OCI-LY1 (cell line): Measurements from ENCODE around the gene HOXC13.

Experiments
- H2AFZ ChIP-seq: fragments of 200-600 bp; sonication (generic), shearing (Covaris generic); 2 replicates; pipeline ENCODE4 v1.6.0; 2014; ENCODE audit warnings: antibody characterized with exemption, mild to moderate bottlenecking, low read length
- H3F3A ChIP-seq: fragments of 200-600 bp; sonication (generic), shearing (Covaris generic); 2 replicates; pipeline ENCODE4 v1.6.0; 2014; ENCODE audit warnings: mild to moderate bottlenecking, antibody characterized with exemption, low read length, moderate library complexity; ENCODE audit not compliant: insufficient read depth
- H3K27ac ChIP-seq: fragments of 200-600 bp; sonication (generic); 2 replicates; pipeline ENCODE4 v1.5.1; 2014; ENCODE audit warnings: low read length, mixed run types, mild to moderate bottlenecking, low read depth; ENCODE audit not compliant: poor library complexity, severe bottlenecking
- H3K27me3 ChIP-seq: fragments of 200-600 bp; sonication (generic); 2 replicates; pipeline ENCODE4 v1.6.0; 2014; ENCODE audit warnings: antibody characterized with exemption, mild to moderate bottlenecking, low read length, moderate library complexity; ENCODE audit not compliant: insufficient read depth
- H3K36me3 ChIP-seq: fragments of 200-600 bp; sonication (generic); 2 replicates; pipeline ENCODE4 v1.6.1; 2014; ENCODE audit warnings: mild to moderate bottlenecking, antibody characterized with exemption, low read length, moderate library complexity, mixed read lengths; ENCODE audit not compliant: insufficient read depth
- H3K4me1 ChIP-seq: fragments of 200-600 bp; sonication (generic); 2 replicates; pipeline ENCODE4 v1.5.1; 2014; ENCODE audit warnings: mild to moderate bottlenecking, low read length, moderate library complexity; ENCODE audit not compliant: insufficient read depth, severe bottlenecking
- H3K4me2 ChIP-seq: fragments of 200-600 bp; sonication (generic), shearing (Covaris generic); 2 replicates; pipeline ENCODE4 v1.6.1; 2014; ENCODE audit warnings: low read length
- H3K4me3 ChIP-seq: fragments of 200-600 bp; sonication (generic); 2 replicates; pipeline ENCODE4 v1.5.1; 2014; ENCODE audit warnings: low read length, low read depth, mild to moderate bottlenecking, mixed read lengths; ENCODE audit not compliant: poor library complexity, severe bottlenecking
- H3K79me2 ChIP-seq: fragments of 200-600 bp; shearing (Covaris generic); 2 replicates; pipeline ENCODE4 v1.6.1; 2016; ENCODE audit warnings: mixed run types, low read length, mixed read lengths; ENCODE audit not compliant: insufficient read depth
- H3K9ac ChIP-seq: fragments of 200-600 bp; sonication (generic), shearing (Covaris generic); 2 replicates; pipeline ENCODE4 v1.6.1; 2014; ENCODE audit warnings: mild to moderate bottlenecking, low read length, mixed read lengths
- H3K9me2 ChIP-seq: fragments of 200-600 bp; sonication (generic), shearing (Covaris generic); 2 replicates; pipeline ENCODE4 v1.6.1; 2014; ENCODE audit warnings: low read depth, mild to moderate bottlenecking, low read length, mixed read lengths
- H3K9me3 ChIP-seq: fragments of 200-600 bp; shearing (Covaris generic); 2 replicates; pipeline ENCODE4 v1.6.1; 2014; ENCODE audit warnings: low read length, mixed read lengths
- H4K20me1 ChIP-seq: fragments of 200-600 bp; sonication (generic), shearing (Covaris generic); 2 replicates; pipeline ENCODE4 v1.6.0; 2016; ENCODE audit warnings: mild to moderate bottlenecking, low read length; ENCODE audit not compliant: insufficient read depth
- CTCF ChIP-seq: fragments of 200-600 bp; sonication (generic), shearing (Covaris generic); IDR thresholded peaks from 2 replicates; pipeline ENCODE4 v1.5.1; 2017; ENCODE audit warnings: mild to moderate bottlenecking, antibody characterized with exemption, low read length, moderate library complexity, mixed read lengths
- EZH2 ChIP-seq: fragments of 200-600 bp; sonication (generic), shearing (Covaris generic); IDR thresholded peaks from 2 replicates; pipeline ENCODE4 v1.8.0; 2017; ENCODE audit warnings: borderline replicate concordance, mixed run types, mild to moderate bottlenecking, antibody characterized with exemption, low read length, moderate library complexity, mixed read lengths

The HOXC13 gene

GRCh38 chr12:53944209-53944608 lies 5.6 kb downstream of the HOXC13 start:
- no peak overlapping the region for H3K27ac ChIP-seq
- H3K36me3 ChIP-seq = no peaks in the 10 kb centered on the region
- no peaks in the 10 kb centered on the region for H3K27me3 ChIP-seq
- H3K9me2 ChIP-seq = no peaks in the 10 kb centered on the region
- H3F3A ChIP-seq = no peaks in the 10 kb centered on the region
- no peak overlapping the region for H3K4me2 ChIP-seq
- no peaks in the 10 kb centered on the region for H3K79me2 ChIP-seq
- no peaks in the 10 kb centered on the region for H3K9me3 ChIP-seq
- no peaks in the 10 kb centered on the region for H3K4me1 ChIP-seq
- H3K9ac ChIP-seq = no peak overlapping the region
- no peak overlapping the region for H2AFZ ChIP-seq
- no peaks in the 10 kb centered on the region for H4K20me1 ChIP-seq
- TF ChIP-seq CTCF (no peak), EZH2 (no peak)
- H3K4me3 ChIP-seq = no peak overlapping the region

- TF ChIP-seq CTCF (no peak), EZH2 (no peak)
- Histone ChIP-seq H3K4me2 (no peak overlapping the region), H3K9me3 (no peaks in the 10 kb centered on the region)
Observed at GRCh38 chr12:53944907-53945847, 6.5 kb downstream of the HOXC13 start.

GRCh38 chr12:53947743-53948142 lies 9.1 kb downstream of the HOXC13 start:
- Histone ChIP-seq H4K20me1 (no peaks in the 10 kb centered on the region), H3K36me3 (no peaks in the 10 kb centered on the region), H3K79me2 (no peaks in the 10 kb centered on the region), H3K4me2 (no peak overlapping the region), H3K9me3 (no peaks in the 10 kb centered on the region), H3K9ac (no peak overlapping the region), H3K9me2 (no peaks in the 10 kb centered on the region), H3F3A (no peaks in the 10 kb centered on the region), H3K4me3 (no peak overlapping the region), H3K4me1 (no peaks in the 10 kb centered on the region), H3K27ac (no peak overlapping the region), H3K27me3 (no peaks in the 10 kb centered on the region), H2AFZ (no peak overlapping the region)
- no peak for TF ChIP-seq EZH2
- TF ChIP-seq CTCF = no peak

More at GRCh38 chr12:53944907-53945847, 6.5 kb downstream of the HOXC13 start:
- Histone ChIP-seq H3K4me3 (no peak overlapping the region), H3K27me3 (no peaks in the 10 kb centered on the region), H3K27ac (no peak overlapping the region), H3K4me1 (no peaks in the 10 kb centered on the region), H3K9me2 (no peaks in the 10 kb centered on the region), H3F3A (no peaks in the 10 kb centered on the region), H4K20me1 (no peaks in the 10 kb centered on the region), H2AFZ (no peak overlapping the region), H3K36me3 (no peaks in the 10 kb centered on the region), H3K79me2 (no peaks in the 10 kb centered on the region), H3K9ac (no peak overlapping the region)
